LHCN-M2 (cell line): Measurements from ENCODE around the gene QRICH2. TPM values are rescaled to one million over a fixed set of nuclear protein-coding genes. Genes with fewer than 3 reads are reported as not detected.
"Not testable (repeated sequence)": the region's sequence is repeated elsewhere in the genome, so short reads cannot be mapped to it uniquely, and the experiment has no call there.

Experiments
- DNase-seq: peaks from one replicate; pipeline ENCODE4 v3.0.0-alpha.2; 2012; ENCODE audit warnings: low read depth
- total RNA-seq: library from RNA; depleted of rRNA; stranded (reverse); fragments of >200 nt; gene quantifications from 2 replicates; pipeline ENCODE4 v1.2.3, GENCODE V29; 2014; rRNA removed

Gene QRICH2
- total RNA-seq, 1 experiment from 2014 or later: 1.4 TPM

- not testable (repeated sequence) for DNase-seq
These were observed 82.5 kb downstream of the QRICH2 start for GRCh38 chr17:76225373-76226086.

Other genes starting within 250 kb of the QRICH2 start
- 27.3 and 29.3 TPM in 2 replicates for gene SRP68, start 235.8 kb downstream of the QRICH2 start, total RNA-seq
- gene GALR2, start 233.5 kb downstream of the QRICH2 start, total RNA-seq: 0.13 TPM in 1 of 2 replicates, not detected in the other
- gene ZACN, start 229.1 kb downstream of the QRICH2 start, total RNA-seq: not detected in 2 replicates
- gene EXOC7, start 204.5 kb downstream of the QRICH2 start, total RNA-seq: 83.5 and 83.7 TPM in 2 replicates
- gene FOXJ1, start 167.0 kb downstream of the QRICH2 start, total RNA-seq: 0.26 TPM in 1 of 2 replicates, not detected in the other
- gene RNF157, start 67.8 kb downstream of the QRICH2 start, total RNA-seq: 2.8 and 3.0 TPM in 2 replicates
- gene UBALD2, start 42.9 kb downstream of the QRICH2 start, total RNA-seq: 8.7 and 9.0 TPM in 2 replicates
- gene PRPSAP1, start 45.6 kb upstream of the QRICH2 start, total RNA-seq: 35.6 and 47.8 TPM in 2 replicates
- gene SPHK1, start 76.3 kb upstream of the QRICH2 start, total RNA-seq: 28.4 and 32.8 TPM in 2 replicates
- 12.7 and 15.7 TPM in 2 replicates for gene UBE2O, start 144.9 kb upstream of the QRICH2 start, total RNA-seq
- not detected in 2 replicates for gene AANAT, start 159.3 kb upstream of the QRICH2 start, total RNA-seq
- gene RHBDF2, start 193.1 kb upstream of the QRICH2 start, total RNA-seq: 12.2 and 17.6 TPM in 2 replicates
- gene CYGB, start 229.4 kb upstream of the QRICH2 start, total RNA-seq: 3.3 and 3.7 TPM in 2 replicates
- gene PRCD, start 231.8 kb upstream of the QRICH2 start, total RNA-seq: 0.06 and 0.86 TPM in 2 replicates